GM12878 (cell line): Measurements from ENCODE around the gene POSTN.

Experiments used
- BCL3 ChIP-seq: IDR thresholded peaks from 2 replicates; pipeline ENCODE4 v1.6.1; 2011; ENCODE audit warnings: borderline replicate concordance, low read depth, mild to moderate bottlenecking, moderate library complexity, low read length; ENCODE audit not compliant: insufficient read depth, poor library complexity, severe bottlenecking
- BCLAF1 ChIP-seq: fragments of 450-650 bp; IDR thresholded peaks from 2 replicates; pipeline ENCODE4 v1.6.1; 2017; ENCODE audit warnings: antibody characterized with exemption, mild to moderate bottlenecking, moderate library complexity
- CTCF ChIP-seq, 3 experiments: IDR thresholded peaks in 2 of 3; conservative IDR thresholded peaks in 1 of 3; 2 replicates each; pipeline ENCODE4 v1.5.1; 2011; ENCODE audit warnings: low read depth in 3 of 3, low read length in 3 of 3, mild to moderate bottlenecking in 3 of 3, control low read depth in 2 of 3, moderate library complexity in 2 of 3, inconsistent platforms in 1 of 3, mixed read lengths in 1 of 3; ENCODE audit not compliant: control insufficient read depth in 2 of 3, insufficient read depth in 1 of 3; ENCODE audit errors: extremely low read depth in 1 of 3
- EP300 ChIP-seq, 2 experiments: fragments of 150-350 bp in 1 of 2; IDR thresholded peaks; 2 replicates each; pipeline ENCODE4 v1.6.1; 2011 to 2012; ENCODE audit warnings: low read depth in 2 of 2, low read length in 2 of 2, borderline replicate concordance in 1 of 2, improper control_type of control experiment in 1 of 2, inconsistent platforms in 1 of 2; ENCODE audit not compliant: control insufficient read depth in 1 of 2
- NFXL1 ChIP-seq: fragments of 450-650 bp; IDR thresholded peaks from 2 replicates; pipeline ENCODE4 v1.6.1; 2017; ENCODE audit warnings: antibody characterized with exemption, mild to moderate bottlenecking, borderline replicate concordance
- PAX5 ChIP-seq: IDR thresholded peaks from 2 replicates; pipeline ENCODE4 v1.6.1; 2011; ENCODE audit warnings: low read depth, low read length, borderline replicate concordance
- POLR2A ChIP-seq: IDR thresholded peaks from 2 replicates; pipeline ENCODE4 v1.6.1; 2011; ENCODE audit warnings: low read depth, mild to moderate bottlenecking, low read length
- RAD21 ChIP-seq: IDR thresholded peaks from 2 replicates; pipeline ENCODE4 v1.6.1; 2011; ENCODE audit warnings: mild to moderate bottlenecking, low read depth, low read length, moderate library complexity; ENCODE audit not compliant: insufficient read depth
- RCOR1 ChIP-seq: conservative IDR thresholded peaks from 2 replicates; pipeline ENCODE4 v1.6.1; 2012; ENCODE audit warnings: low read depth, low read length, improper control_type of control experiment
- REST ChIP-seq: IDR thresholded peaks from 2 replicates; pipeline ENCODE4 v1.6.1; 2012; ENCODE audit warnings: mild to moderate bottlenecking, low read depth, low read length
- SMC3 ChIP-seq: IDR thresholded peaks from 2 replicates; pipeline ENCODE4 v1.6.1; 2011; ENCODE audit warnings: low read length, improper control_type of control experiment, borderline replicate concordance

GRCh38 chr13:37598597-37598996, at the start of gene POSTN:
- TF ChIP-seq BCLAF1 = no peak
- TF ChIP-seq EP300 (IDR thresholded peaks at IDR 0.05; ENCODE audit: borderline replicate concordance in 1 of 2, control insufficient read depth in 1 of 2, low read depth in 2 of 2, low read length in 2 of 2) = no peak
- TF ChIP-seq PAX5 = no peak
- TF ChIP-seq SMC3 = no peak
- no peak for TF ChIP-seq RAD21
- TF ChIP-seq POLR2A = no peak
- TF ChIP-seq NFXL1 = no peak
- no peak for TF ChIP-seq CTCF (IDR thresholded peaks at IDR 0.05 in 2 of 3, conservative IDR thresholded peaks at IDR 0.05 in 1 of 3; ENCODE audit: control insufficient read depth in 2 of 3, extremely low read depth in 1 of 3, insufficient read depth in 1 of 3, low read depth in 3 of 3, low read length in 3 of 3)
- TF ChIP-seq BCL3 = no peak
- TF ChIP-seq REST = no peak
- TF ChIP-seq RCOR1 = no peak
